GM18502 (cell line): ENCODE results near the gene PNPLA6.
"Not testable (repeated sequence)": the region's sequence is repeated elsewhere in the genome, so short reads cannot be mapped to it uniquely, and the experiment has no call there.

Experiments
- ATAC-seq: cut with Tn5 transposase; IDR thresholded peaks from one replicate; pipeline ENCODE4 v1.9.1; 2021; ENCODE audit warnings: mild to moderate bottlenecking; ENCODE audit not compliant: unreplicated experiment, poor library complexity

PNPLA6 gene

GRCh38 chr19:7550987-7551761, 15.7 kb downstream of the PNPLA6 start:
- ATAC-seq = no peak

- no peak for ATAC-seq
Measured at GRCh38 chr19:7552781-7553180, 17.3 kb downstream of the PNPLA6 start.

DNA sequence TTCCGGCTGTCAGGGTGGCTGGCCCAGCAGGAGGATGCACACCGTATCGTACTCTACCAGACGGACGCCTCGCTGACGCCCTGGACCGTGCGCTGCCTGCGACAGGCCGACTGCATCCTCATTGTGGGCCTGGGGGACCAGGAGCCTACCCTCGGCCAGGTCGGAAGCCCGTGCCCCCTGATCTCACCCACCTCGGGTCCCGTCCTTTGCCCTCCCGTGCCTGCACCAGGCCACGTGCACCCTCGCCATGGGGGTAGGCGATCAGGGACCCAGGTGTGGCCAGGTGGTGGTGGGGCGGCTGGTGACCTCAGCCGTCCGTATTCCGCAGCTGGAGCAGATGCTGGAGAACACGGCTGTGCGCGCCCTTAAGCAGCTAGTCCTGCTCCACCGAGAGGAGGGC, 19.0 kb downstream of the PNPLA6 start:
- ATAC-seq = no peak

DNA sequence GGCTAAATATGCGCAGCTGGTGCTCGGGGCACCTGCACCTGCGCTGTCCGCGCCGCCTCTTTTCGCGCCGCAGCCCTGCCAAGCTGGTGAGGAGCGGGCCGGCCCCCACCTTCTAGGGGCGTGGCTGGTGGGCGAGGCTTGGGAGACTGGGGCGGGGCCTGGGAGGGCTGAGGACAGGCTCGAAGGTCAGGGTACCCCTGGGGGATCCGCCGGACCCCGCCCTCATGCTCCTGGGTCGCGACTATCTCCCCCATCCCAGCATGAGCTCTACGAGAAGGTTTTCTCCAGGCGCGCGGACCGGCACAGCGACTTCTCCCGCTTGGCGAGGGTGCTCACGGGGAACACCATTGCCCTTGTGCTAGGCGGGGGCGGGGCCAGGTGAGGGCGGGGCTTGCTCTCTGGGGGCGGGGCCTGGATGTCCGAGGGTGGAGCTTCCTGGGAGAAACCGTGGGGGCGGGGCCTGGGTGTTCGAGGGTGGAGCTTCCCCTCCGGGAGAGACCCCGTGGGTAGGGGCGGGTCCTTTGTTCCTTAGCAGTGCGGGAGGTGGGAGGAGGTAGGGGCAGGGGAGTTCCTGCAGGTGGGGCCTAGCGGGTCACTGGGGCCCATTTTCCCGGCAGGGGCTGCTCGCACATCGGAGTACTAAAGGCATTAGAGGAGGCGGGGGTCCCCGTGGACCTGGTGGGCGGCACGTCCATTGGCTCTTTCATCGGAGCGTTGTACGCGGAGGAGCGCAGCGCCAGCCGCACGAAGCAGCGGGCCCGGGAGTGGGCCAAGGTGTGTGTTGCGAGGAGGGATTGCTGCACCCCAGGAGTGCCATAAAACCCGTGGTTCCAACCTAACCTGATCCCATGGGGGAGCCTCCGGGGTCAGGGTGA, 19.7 kb downstream of the PNPLA6 start:
- ATAC-seq = no peak

DNA sequence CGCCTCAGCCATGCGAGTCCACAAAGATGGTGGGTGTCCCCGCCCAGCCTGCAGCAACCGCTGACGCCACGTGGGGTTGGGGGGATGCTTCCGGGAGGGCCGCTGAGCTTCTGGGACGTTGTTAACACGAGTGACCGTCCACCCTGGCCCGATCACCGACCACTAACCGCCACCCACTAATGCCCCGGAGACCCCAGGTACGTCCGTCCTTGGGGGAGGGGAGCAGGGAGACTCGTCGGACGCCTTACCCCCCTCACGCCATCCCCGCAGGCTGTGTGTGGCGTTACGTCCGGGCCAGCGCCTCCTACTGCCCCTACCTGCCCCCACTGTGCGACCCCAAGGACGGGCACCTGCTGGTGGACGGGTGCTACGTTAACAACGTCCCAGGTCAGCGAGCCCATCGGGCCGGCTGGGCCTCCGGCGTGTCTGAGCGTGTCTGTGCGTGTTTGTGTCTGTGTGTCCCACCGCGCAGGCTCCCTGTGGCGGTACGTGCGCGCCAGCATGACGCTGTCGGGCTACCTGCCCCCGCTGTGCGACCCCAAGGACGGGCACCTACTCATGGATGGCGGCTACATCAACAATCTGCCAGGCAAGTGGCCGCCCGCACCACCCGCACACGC, 21.3 kb downstream of the PNPLA6 start:
- ATAC-seq = no peak

- ATAC-seq = no peak
Measured at GRCh38 chr19:7558667-7559066, 23.1 kb downstream of the PNPLA6 start.

DNA sequence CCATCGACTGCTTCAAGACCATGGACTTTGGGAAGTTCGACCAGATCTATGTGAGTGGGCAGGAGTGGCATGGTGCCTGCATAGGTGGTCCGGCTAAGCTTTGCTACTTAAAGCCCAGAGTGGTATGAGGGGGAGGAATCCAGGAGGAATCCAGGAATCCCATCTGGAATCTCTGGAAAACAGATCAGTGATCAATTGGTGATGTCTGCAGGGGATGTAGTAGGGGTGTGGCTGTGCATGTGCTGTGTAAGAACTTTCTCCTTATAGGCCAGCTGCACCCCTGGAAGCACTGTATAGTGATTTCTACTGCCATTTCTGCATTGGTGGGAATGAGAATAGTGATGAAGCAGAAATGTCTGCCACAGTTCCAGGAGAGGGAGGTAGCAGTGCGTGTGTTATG, 23.6 kb downstream of the PNPLA6 start:
- no peak for ATAC-seq

DNA sequence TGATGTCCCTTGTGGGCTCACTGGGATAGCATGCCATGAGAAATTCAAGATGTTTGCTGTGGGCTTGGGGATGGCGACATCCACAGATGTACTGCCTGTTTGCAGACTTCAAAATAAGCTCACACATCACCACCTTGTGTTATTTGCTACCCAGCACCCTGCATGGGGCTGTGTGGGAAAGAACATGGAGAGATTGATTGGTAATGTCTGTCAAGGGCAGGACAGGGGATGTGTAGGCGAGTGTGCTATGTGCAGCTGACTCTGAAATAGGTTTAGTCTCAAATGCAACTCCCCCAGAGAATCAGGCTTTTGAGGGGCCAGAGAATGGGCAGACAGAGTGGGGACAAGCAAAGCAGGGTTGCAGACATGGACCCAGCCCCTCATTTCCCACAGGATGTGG, 24.7 kb downstream of the PNPLA6 start:
- ATAC-seq = no peak

GRCh38 chr19:7561325-7561724, 25.8 kb downstream of the PNPLA6 start:
- ATAC-seq = no peak

GRCh38 chr19:7562646-7563393, 27.3 kb downstream of the PNPLA6 start:
- no peak for ATAC-seq

GRCh38 chr19:7564866-7565265, 29.3 kb downstream of the PNPLA6 start:
- ATAC-seq = no peak

DNA sequence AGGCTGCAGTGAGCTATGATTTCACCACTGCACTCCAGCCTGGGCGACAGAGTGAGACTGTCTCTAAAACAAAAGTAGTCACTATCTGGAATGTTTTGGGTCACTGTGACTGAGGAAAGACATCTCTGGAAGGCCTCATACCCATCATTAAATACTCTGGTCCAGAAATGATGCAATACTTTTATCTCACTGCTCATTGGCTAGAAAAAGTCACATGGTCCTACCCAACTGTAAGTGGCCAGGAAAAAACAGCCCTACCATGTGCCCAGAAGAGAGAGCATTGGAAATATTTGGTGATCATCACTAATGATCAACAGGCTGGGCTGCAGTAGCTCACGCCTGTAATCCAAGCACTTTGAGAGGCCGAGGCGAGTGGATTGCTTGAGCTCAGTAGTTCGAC, 29.8 kb downstream of the PNPLA6 start:
- ATAC-seq = no peak

- ATAC-seq = no peak
Measured at GRCh38 chr19:7570761-7571160, 35.2 kb downstream of the PNPLA6 start.

- ATAC-seq = no peak
Measured at GRCh38 chr19:7575434-7576040, 40.0 kb downstream of the PNPLA6 start.

DNA sequence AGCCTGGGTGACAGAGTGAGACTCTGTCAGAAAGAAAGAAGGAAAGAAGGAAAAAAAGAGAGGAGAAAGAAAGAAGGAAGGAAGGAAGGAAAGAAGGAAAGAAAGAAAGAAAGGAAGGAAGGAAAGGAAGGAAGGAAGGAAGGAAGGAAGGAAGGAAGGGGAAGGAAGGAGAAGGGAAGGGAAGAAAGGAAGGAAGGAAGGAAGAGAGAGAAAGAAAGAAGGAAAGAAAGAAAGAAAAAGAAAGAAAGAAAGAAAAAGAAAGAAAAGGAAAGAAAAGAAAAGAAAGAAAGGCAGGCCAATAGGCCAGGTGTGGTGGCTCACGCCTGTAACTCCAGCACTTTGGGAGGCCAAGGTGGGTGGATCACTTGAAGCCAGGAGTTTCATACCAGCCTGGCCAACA, 41.9 kb downstream of the PNPLA6 start:
- ATAC-seq = not testable (repeated sequence)

DNA sequence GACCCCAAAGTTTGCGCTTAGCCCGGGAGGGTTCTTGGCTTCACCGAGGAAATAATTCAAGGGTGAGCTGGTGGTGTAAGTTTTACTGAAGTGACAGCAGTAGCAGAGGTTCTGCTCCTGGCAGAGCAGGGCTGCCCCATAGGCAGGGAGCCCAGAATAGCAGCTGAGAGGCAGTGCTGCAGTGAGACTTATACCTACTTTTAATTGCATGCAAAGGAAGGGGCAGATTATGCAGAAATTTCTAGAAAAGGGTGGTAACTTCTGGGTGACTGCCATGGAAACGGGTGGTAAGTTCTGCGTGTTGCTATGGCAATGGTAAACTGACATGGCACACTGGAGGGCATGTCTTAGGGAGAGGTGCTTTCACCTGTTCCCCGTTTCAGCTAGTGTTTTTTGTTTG, 42.6 kb downstream of the PNPLA6 start:
- no peak for ATAC-seq

DNA sequence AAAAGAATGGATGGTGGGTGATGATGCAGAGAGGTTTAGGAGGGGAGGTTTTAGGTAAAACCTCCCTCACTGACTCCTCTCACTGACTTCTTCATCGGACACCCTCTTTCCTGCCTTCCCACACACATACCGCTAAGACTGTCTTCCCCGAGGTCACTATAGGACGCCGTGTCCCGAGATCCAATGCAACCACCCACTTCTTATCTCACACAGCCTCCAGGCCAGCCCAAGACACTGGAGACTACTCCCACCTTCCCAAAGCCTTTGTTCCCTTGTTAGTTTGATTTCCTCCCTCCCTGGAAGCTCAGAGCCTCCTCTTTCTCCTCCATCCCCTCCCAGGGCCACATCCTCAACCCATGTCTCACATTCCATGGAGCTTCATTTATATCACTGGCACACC, 43.7 kb downstream of the PNPLA6 start:
- no peak for ATAC-seq

DNA sequence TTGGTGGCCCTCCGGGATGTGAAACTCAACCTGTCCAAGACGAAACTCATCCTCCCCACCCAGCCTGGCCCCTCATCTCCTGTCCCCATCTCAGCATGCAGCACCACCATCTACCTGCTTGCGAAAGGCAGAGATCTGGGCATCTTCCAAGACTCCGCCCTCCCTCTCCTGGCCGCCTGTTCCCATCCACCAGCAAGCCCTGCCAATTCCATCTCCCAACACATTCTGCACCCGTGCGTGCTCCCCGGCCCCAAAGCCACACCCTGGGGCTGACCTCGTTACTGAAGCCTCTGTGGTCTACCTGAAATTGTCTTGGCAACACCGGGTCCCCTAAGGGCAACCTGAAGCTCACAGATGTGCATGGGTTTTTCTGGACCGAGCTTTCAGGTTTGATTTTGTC, 46.9 kb downstream of the PNPLA6 start:
- no peak for ATAC-seq

DNA sequence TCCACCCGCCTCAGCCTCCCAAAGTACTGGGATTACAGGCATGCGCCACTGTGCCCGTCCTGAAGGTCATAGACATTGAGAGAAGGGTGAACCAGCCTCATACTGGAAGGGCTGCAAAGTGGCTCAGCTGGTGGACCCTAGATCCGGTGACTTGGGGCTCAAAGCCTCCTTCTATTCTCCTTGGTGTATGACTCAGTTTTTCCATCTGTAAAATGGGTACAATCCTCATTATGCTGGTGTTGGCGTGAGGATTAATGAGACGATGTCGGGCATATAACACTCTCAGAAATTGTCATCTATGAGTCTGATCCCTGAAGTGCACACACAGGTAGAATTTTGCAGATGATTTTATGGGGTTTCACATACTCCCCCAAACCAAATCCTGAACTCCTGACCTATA, 54.3 kb downstream of the PNPLA6 start:
- ATAC-seq = no peak

- ATAC-seq = no peak
Measured at GRCh38 chr19:7590256-7590655, 54.7 kb downstream of the PNPLA6 start.
